Common myeloid progenitor, CD34-positive (primary cell): ENCODE results near the gene ACTL7B.
"Not testable (repeated sequence)": the region's sequence is repeated elsewhere in the genome, so short reads cannot be mapped to it uniquely, and the experiment has no call there.

ENCODE experiments used
- CTCF ChIA-PET: fragments of 350-600 bp; sonication (Branson Sonifier 250); formaldehyde crosslinking; loops from one replicate; lab custom pipeline; 2021; ENCODE audit warnings: antibody characterized with exemption; lab: Charles Lee
- POLR2A ChIA-PET: fragments of 350-600 bp; sonication (Branson Sonifier 250); formaldehyde crosslinking; loops from one replicate; lab custom pipeline; 2021; ENCODE audit warnings: antibody characterized with exemption; lab: Charles Lee
- DNase-seq, 3 donors: peaks; one replicate each; pipeline versions ENCODE4 v3.0.0 to v3.0.0-alpha.2; 2013
- H3K27ac ChIP-seq, 2 experiments: 1 replicate in 1 of 2; 2 replicates in 1 of 2; pipeline ENCODE4 v1.7.0; 2013; ENCODE audit warnings: inconsistent platforms in 2 of 2, low read length in 2 of 2, mild to moderate bottlenecking in 2 of 2, low read depth in 1 of 2, moderate library complexity in 1 of 2; ENCODE audit not compliant: severe bottlenecking in 2 of 2, insufficient read depth in 1 of 2, poor library complexity in 1 of 2
- H3K27me3 ChIP-seq, 5 experiments: replicated peaks in 2 of 5; 1 replicate in 3 of 5; 2 replicates in 2 of 5; pipeline versions ENCODE4 v1.6.1 to v1.7.0; 2013; ENCODE audit warnings: low read length in 4 of 5, mild to moderate bottlenecking in 2 of 5, moderate library complexity in 2 of 5, inconsistent platforms in 1 of 5; ENCODE audit not compliant: insufficient read depth in 5 of 5, control insufficient read depth in 4 of 5
- H3K36me3 ChIP-seq, 4 experiments: 1 replicate in 2 of 4; 2 replicates in 2 of 4; pipeline versions ENCODE4 v1.6.1 to v1.7.0; 2013; ENCODE audit warnings: low read length in 3 of 4, control low read depth in 1 of 4, mild to moderate bottlenecking in 1 of 4; ENCODE audit not compliant: control insufficient read depth in 4 of 4, insufficient read depth in 4 of 4
- H3K4me1 ChIP-seq, 4 experiments: 1 replicate in 3 of 4; 2 replicates in 1 of 4; pipeline versions ENCODE4 v1.6.1 to v1.7.1; 2013; ENCODE audit warnings: low read length in 3 of 4, mild to moderate bottlenecking in 3 of 4, control low read depth in 1 of 4, inconsistent platforms in 1 of 4, moderate library complexity in 1 of 4; ENCODE audit not compliant: control insufficient read depth in 4 of 4, insufficient read depth in 4 of 4; ENCODE audit errors: control extremely low read depth in 1 of 4
- H3K4me3 ChIP-seq, 7 experiments: 1 replicate in 4 of 7; 2 replicates in 3 of 7; pipeline versions ENCODE4 v1.5.1 to v1.7.0; 2013; ENCODE audit warnings: mild to moderate bottlenecking in 7 of 7, low read length in 6 of 7, moderate library complexity in 6 of 7, inconsistent platforms in 2 of 7, low read depth in 2 of 7, control low read depth in 1 of 7; ENCODE audit not compliant: insufficient read depth in 4 of 7, control insufficient read depth in 1 of 7; ENCODE audit errors: extremely low read depth in 1 of 7
- H3K9me3 ChIP-seq, 5 experiments: 1 replicate in 4 of 5; 2 replicates in 1 of 5; pipeline versions ENCODE4 v1.6.1 to v1.7.1; 2013; ENCODE audit warnings: low read length in 4 of 5, mild to moderate bottlenecking in 2 of 5, inconsistent platforms in 1 of 5, low read depth in 1 of 5, moderate library complexity in 1 of 5; ENCODE audit not compliant: control insufficient read depth in 4 of 5, insufficient read depth in 2 of 5; ENCODE audit errors: control extremely low read depth in 1 of 5
- WGBS: methylation state at CpG from one replicate; pipeline ENCODE4 v1.1.5; 2013; ENCODE audit not compliant: insufficient coverage; 5-methylcytosine and 5-hydroxymethylcytosine counted together

ACTL7B gene

GRCh38 chr9:108854641-108855528 lies 901 bp downstream of the ACTL7B start:
- H3K27ac ChIP-seq: no peak overlapping the region
- ChIA-PET POLR2A (no interaction called here), CTCF (no interaction called here)
- H3K4me1 ChIP-seq: no peaks in the 10 kb centered on the region
- H3K4me3 ChIP-seq: no peak overlapping the region
- peaks cover 0 to 3% (median 0%) of the 10 kb centered on the region in 5 experiments for H3K27me3 ChIP-seq
- DNase-seq: no peak
- no peaks in the 10 kb centered on the region for H3K9me3 ChIP-seq
- H3K36me3 ChIP-seq: no peaks in the 10 kb centered on the region
- 97% methylated on average over 54 of the region's 59 CpGs for WGBS

- DNase-seq: no peak
- CTCF ChIA-PET: no interaction called here
- no peaks in the 10 kb centered on the region for H3K36me3 ChIP-seq
- no peak overlapping the region for H3K4me3 ChIP-seq
- peaks cover 0 to 3% (median 0%) of the 10 kb centered on the region in 5 experiments for H3K27me3 ChIP-seq
- POLR2A ChIA-PET: interaction anchor here (0.6 kb wide), 1 partner anchor 33 kb away, joined by 3 read pairs; no protein-coding TSS in a partner anchor
- no peaks in the 10 kb centered on the region for H3K9me3 ChIP-seq
- H3K4me1 ChIP-seq: no peaks in the 10 kb centered on the region
- no peak overlapping the region for H3K27ac ChIP-seq
- WGBS: 95% methylated on average over 2 of the region's 3 CpGs
These were observed 1.7 kb downstream of the ACTL7B start for GRCh38 chr9:108854094-108854493.

GRCh38 chr9:108852079-108852478 lies 3.7 kb downstream of the ACTL7B start:
- no peak overlapping the region for H3K27ac ChIP-seq
- no peaks in the 10 kb centered on the region for H3K9me3 ChIP-seq
- CTCF ChIA-PET: interaction anchor here (0.9 kb wide), 1 partner anchor 102 kb away, joined by 3 read pairs; no protein-coding TSS in a partner anchor
- peaks cover 0 to 3% (median 0%) of the 10 kb centered on the region in 5 experiments for H3K27me3 ChIP-seq
- no peak for DNase-seq
- 67% methylated on average over 1 of the region's 1 CpG for WGBS
- POLR2A ChIA-PET: no interaction called here
- H3K4me3 ChIP-seq: no peak overlapping the region
- H3K36me3 ChIP-seq: no peaks in the 10 kb centered on the region
- peaks cover 0 to 3% (median 0%) of the 10 kb centered on the region in 4 experiments for H3K4me1 ChIP-seq

- Histone ChIP-seq H3K27ac (no peak overlapping the region), H3K9me3 (no peaks in the 10 kb centered on the region), H3K27me3 (peaks cover 0 to 3% (median 0%) of the 10 kb centered on the region in 5 experiments), H3K36me3 (no peaks in the 10 kb centered on the region), H3K4me1 (peaks cover 0 to 3% (median 0%) of the 10 kb centered on the region in 4 experiments), H3K4me3 (no peak overlapping the region)
- ChIA-PET CTCF (interaction anchor here (0.6 kb wide), 1 partner anchor 15 kb away, joined by 3 read pairs; no protein-coding TSS in a partner anchor), POLR2A (no interaction called here)
- WGBS: 100% methylated on average over 1 of the region's 3 CpGs
- DNase-seq: no peak
These were observed 4.6 kb downstream of the ACTL7B start for GRCh38 chr9:108851138-108851537.

- ChIA-PET CTCF (interaction anchor here (0.7 kb wide), 1 partner anchor 269 kb away, joined by 3 read pairs; the partner anchor contains the start of gene TMEM245), POLR2A (no interaction called here)
- H3K4me1 ChIP-seq: peaks cover 0 to 3% (median 0%) of the 10 kb centered on the region in 4 experiments
- H3K27me3 ChIP-seq: peaks cover 0 to 3% (median 0%) of the 10 kb centered on the region in 5 experiments
- H3K36me3 ChIP-seq: no peaks in the 10 kb centered on the region
- WGBS: 90% methylated on average over 1 of the region's 3 CpGs
- peak in 2 of 3 donors; percentile 28 to 33 for DNase-seq
- H3K9me3 ChIP-seq: no peaks in the 10 kb centered on the region
- no peak overlapping the region for H3K27ac ChIP-seq
- H3K4me3 ChIP-seq: no peak overlapping the region
These were observed 5.4 kb downstream of the ACTL7B start for GRCh38 chr9:108850293-108850897.

- POLR2A ChIA-PET, H3K27ac ChIP-seq, H3K4me3 ChIP-seq, DNase-seq, H3K27me3 ChIP-seq, H3K9me3 ChIP-seq, H3K4me1 ChIP-seq, H3K36me3 ChIP-seq: not testable (repeated sequence)
- CTCF ChIA-PET: interaction anchor here (0.8 to 1.6 kb wide), 3 partner anchors 17 to 41 kb away, joined by 3 read pairs; no protein-coding TSS in a partner anchor
- WGBS: 93% methylated on average over 7 of the region's 8 CpGs
These were observed 7.5 kb downstream of the ACTL7B start for GRCh38 chr9:108848296-108848695.
